Femur (tissue), 1 donor: ENCODE measurements around the gene KLHDC7A.

Source experiments
- DNase-seq: peaks from one replicate; pipeline ENCODE4 v3.0.0-alpha.2; 2017

The KLHDC7A gene

DNA sequence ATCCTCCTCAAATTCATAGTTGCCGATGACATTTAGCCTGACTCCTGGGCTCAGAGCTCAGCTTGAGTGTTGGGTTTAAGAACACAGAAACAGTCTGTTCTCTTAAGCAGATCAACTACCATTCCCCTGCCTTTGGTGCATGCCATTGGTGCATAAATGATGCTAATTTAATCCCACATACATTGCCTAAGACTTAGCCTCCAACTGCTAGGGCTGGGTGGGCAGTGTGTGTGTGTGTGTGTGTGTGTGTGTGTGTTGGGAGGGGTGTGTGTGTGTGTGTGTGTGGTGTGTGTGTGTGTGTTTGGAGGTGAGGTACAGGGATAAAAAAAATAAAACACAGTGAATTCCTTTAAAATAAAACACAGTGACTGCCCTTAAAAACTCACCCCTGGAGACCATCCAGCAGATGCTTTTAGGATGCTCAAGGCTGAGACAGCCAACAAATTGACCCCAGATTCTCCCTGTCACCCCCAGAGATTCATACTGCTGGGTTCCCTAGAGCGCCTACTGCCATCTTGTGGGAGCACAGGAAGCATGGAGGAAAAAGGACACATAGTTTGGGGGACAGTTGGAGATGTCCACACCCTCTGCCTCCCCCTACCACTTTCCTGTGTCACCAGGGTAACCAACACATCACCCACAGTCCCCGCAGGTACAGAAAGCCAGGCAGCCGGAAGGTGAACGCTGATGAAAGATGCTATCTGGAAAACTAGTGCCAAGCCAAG is 30.6 kb downstream of the KLHDC7A start:
- no peak for DNase-seq

DNA sequence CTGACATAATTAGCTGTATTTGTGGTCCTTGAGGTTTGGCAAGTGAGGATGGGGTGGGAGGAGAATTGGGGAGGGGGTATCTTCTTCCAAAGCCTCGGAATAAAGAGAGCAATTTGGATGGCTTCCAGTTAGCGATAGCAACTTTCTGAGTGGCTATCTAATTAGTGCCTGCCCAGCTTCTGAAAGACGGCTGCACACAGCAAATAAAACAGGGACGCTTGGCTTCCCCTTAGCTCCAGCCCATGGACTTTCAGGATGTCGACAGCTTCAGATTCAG is 31.1 kb downstream of the KLHDC7A start:
- no peak for DNase-seq

DNA sequence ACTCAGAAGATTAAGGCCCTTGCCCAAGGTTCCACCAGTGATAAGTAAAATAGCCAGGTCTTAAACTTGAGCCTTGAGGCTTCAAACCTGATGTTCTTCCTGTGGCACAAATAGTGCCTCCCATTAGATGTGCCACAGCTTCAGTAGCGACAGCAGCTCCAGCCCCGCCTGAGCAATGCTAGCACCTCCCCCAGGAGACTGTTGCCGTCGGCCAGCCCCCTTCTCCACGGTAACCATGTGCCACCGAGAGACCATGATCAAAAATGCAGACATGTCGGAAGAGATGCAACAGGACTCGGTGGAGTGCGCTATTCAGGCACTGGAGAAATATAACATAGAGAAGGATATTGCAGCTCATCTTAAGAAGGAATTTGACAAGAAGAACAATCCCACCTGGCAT is 32.2 kb downstream of the KLHDC7A start:
- DNase-seq: no peak

DNA sequence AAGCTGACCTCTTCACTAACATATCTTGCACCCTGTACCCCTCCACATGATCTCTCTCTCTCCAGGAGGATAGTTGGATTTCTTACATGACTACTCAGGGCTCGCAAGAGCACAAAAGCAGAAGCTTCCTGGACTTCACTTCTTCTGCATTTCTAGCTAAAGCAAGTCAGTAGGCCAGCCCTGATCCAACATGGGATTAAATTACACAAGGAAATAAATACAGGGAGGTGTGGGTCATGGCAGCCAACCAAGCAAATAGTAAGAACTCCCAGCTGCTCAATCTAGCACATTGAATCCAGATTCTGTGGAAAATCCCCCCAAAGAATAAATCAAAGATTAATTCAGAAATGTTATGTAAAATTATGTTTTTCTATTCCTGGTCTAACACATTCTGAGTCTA is 33.3 kb downstream of the KLHDC7A start:
- DNase-seq: no peak

DNA sequence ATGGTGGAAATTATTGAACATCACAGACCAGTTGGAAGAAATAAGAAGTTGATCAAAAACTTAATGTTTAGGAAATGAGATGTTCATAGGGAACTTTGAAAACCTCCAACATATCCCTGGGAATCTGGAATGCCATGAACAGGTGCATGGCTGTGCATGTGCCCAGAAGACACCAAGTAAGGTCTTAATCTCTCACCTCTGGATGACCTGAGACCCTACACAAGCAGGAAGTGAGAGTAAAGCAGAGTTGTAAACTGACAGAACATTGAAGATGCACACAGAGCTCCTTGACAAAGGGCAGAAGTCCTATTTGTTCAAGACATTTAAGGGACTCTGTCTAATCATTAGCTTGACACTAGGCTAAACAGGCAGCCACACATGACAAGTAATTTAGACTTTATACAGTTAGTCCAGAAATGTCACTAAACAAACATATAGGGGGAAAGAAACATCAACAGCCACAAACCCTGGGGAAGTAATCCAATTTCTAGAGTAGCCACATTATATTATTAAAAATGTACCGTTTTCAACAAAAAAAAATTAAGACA is 34.5 kb downstream of the KLHDC7A start:
- no peak for DNase-seq

DNA sequence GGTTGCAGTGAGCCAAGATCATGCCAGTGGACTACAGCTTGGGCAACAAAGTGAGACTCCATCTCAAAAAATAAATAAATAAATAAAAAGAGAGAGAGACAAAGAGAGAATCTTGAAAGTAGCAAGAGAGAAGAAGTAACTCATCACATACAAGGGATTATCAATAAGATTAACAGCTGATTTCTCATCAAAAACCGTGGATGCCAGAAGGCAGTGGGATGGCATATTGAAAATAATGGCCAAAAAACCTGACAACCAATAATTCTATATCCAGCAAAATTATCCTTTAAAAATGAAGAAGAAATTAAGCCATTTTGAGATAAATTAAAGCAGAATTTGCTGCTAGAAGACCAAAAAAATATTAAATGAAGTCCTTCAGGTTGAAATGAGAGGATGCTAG is 35.7 kb downstream of the KLHDC7A start:
- DNase-seq: no peak

DNA sequence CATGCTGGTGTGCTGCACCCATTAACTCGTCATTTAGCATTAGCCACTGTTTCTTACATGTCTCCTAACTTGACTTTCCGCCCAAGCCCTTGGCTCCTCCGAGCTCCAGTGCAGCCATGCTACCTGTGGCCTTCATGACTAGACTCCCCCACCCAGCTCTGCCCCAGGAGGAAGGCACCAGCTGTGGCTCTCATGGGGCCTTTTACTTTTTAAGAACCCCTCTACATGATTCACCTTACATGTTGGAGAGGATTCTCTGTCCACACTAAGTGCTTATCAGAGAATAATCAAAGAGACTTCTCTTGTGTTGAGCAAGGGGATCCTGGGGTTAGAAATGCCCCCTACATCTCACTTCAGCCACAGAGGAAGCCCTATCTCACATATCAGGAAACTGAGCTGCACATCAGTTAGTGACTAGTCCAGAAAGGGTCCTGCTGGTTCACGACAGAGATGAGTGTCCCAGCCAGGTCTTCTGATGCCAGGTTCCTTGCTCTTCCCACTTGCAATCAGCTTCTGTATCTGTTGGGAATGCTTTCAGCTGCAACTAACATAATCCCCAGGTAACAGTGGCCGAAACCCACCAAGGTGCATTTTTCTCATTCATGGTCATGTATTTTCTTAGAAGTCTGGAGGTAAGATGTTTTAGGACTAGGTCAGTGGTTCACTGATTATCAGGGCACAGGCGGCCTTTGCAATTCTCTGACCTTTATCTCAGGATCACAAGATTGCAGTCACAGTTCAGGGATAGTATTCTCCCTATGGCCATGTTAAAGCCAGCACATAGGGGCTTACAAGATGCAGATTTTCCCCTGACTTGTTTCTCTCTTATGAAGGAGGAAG is 45.9 kb downstream of the KLHDC7A start:
- DNase-seq: no peak

DNA sequence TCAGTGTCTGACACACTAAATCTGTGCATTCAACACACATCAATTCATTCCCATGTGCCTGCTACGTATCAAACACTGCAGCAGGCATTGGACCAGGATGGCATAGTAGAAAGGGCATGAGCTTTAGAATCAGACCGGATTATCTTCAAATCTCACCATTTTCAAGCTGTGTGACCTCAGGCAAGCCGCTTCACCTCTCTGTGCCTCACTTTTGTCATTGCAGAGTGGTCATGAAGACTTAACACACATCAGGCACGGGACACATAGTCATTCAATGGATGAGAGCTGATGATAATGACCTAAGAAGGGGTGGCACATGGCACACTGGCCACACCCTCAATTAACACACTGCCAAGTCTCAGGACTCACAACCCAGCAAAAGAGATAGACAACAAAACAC is 46.8 kb downstream of the KLHDC7A start:
- DNase-seq: no peak

DNA sequence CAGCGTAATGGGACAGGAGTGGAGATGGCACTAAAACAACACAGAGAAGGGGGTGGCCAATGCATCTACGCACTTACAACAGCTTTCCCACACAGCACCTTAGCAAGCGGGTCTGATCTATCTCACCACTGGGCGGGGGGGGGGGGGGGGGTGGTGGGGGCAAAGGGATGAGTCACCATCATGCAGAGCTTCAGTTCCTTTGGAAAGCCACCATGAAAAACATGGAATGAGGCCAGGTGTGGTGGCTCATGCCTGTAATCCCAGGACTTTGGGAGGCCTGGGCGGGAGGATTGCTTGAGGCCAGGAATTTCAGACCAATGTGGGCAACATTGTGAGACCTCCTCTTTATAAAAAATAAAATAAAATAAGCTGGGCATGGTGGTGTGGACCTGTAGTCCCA is 47.2 kb downstream of the KLHDC7A start:
- DNase-seq: no peak

DNA sequence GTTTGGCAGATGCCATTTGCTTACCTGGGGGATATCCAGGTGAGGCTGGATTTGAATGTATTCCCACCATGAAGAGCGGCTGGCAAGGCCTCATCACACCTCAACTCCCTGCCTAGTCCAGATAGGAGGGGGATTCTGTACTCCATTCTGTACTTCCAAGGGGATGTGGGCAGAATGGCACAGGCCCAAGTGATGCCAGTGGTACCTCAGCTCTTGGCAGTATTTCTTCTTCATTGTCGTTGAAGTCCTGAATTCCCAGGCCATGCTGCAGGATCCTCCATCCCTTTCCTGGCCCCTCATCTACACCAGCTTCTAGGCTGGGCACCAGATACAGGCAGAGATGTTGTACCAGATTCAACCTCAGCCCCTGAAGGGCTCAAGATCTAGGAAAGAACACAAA is 47.9 kb downstream of the KLHDC7A start:
- DNase-seq: no peak

DNA sequence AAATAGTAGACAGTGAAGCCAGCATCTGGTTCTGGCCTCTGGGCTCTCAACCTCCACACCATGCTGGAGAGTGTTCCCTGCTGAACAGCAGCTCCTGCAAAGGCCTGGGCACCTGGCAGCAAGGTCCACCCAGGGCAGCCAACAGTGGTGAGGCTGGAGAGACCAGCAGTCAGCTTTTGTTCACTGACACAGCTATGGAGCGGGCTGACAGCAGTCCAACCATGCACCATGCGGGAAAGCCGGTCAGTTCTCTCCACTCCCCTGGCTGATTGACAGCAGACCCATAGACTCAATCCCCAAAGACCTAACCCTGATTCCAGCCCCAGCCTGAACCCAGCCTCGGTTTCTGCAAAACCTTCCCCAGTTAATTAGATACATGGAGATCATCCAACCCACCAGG is 49.0 kb downstream of the KLHDC7A start:
- DNase-seq: no peak

DNA sequence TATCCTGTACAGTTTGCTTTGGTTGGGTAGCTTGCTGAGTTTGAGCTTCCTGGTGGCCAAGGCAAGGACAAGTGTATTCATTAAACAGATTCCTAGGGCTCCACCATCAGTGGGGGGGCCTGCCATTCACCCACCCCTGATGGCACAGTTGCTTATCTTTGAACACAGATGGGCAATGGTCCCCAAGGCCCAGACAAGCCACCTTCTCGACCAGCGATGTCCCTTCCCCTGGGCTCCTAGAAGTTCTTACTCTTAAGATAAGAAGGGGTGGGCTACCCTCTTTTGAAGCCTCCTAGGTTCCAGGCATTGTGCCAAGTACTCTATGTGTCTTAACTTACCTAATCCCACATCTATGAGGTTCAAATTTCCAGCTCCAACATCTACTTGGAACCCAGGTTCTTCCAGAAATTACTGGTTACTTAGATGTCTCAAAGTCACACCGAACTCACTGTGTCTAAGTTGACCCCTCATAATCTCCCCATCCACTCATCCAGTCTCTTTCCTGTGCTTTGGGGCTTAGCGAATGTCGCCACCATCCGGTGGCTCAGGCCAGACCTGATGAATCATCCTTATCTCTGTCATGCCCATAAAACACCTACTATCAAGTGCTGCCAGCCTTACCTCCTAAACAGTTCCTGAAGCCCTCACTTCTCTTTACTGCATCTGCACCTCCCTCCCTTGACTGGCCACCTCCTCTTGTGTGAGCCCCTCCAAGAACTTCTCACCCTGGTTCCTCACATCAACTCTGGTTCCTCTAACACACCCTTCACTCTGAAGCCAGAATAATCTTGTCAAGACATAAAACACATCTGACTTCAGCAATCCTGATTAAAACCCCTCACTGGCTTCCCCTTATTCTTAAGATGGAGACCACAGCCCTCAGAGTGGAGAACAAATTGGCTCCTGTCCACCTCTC is 50.1 kb downstream of the KLHDC7A start:
- DNase-seq: no peak

DNA sequence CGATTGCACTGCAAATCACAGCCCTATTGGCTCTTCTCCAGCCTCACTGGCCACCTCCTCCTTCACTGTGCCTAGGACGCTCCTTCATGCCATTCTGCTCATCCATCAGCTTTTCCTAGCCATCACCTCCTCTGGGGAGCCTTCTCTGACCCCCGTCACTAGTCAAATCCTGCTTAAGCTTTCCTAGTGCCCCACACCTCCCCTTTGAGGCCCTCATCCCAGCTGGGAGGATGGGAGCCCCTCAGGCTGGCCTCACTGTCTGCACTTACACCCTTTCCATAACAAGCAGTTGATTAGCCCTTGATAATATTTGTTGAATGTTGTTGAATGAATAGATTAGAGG is 50.7 kb downstream of the KLHDC7A start:
- DNase-seq: no peak

DNA sequence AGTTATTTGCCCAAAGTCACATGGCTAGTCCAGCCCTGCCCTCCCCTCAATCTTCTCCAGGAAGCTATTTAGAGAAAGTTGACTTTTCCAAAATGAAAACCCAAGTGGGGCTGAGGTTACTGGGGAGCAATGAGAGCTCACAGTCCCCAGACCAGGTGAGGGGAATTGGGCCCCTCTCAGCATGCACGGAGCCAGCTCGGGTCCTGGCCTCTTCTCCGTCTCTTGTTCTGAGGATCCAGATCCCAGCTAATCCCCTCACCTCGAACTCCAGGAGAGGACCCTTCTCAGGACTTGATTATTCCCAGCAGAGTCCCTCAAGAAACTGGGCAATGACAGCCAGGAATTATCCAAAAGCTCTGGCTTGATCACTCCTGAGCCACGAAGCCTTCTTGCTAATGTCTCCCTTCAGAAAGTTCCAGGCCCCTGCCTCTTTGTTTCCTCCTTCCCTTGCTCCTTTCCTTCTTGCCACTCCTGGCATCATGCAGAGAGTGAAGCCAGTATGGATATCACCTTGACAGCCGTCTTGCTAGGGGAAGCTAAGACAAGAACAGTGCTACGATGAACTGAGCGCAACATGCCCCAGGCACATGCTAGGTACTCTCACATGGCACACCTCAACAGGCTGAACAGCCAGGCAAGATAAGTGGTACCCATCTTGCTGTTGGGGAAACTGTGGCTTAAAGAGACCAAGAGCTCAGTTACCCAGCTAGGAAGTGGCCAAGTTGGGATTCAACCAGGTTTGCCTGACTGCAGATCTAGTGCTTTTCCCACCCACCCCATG is 51.9 kb downstream of the KLHDC7A start:
- DNase-seq: no peak

DNA sequence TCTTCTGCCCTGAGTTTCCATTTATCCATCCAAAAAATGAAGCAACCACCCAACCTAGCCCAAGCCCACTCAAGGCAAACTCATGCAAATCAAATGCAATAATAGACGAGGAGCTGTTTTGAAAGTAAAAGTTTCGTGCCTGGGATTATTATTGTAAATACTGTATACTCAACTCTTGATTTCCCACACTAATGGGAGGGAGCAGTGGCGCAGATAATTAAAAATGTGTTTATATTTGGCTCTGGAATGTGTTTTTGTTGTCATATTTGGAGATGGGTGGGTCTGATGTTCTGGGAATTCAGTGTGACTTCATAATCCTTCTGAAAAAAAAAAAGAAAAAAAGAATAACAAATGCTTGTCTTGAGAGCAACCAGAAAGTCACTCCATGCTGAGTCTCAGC is 52.5 kb downstream of the KLHDC7A start:
- no peak for DNase-seq

DNA sequence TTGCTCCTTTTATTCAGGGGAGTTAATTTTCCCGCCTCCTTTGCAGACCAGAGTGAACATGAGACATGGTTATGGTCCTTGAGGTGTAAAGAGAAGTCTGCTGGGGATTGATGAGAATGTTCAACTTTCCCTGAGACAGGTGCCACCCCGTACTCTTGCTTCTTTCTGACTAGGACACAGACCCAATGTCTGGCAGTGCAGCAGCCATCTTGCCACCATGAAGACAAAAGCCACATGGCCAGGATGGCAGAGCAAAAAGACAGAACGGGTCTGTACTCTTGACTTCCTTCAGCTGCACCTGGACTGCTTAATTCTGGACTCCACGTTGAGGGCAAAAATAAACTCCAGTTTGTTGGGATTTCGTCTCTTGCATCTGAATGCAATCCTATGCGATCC is 54.1 kb downstream of the KLHDC7A start:
- no peak for DNase-seq
